Measurements from ENCODE around the gene ZDHHC19. TPM values are rescaled to one million over a fixed set of nuclear protein-coding genes. Genes with fewer than 3 reads are reported as not detected.
A peak's percentile ranks its signal among the peaks of the same experiment; 100 is the strongest.
"Not testable (repeated sequence)": the region's sequence is repeated elsewhere in the genome, so short reads cannot be mapped to it uniquely, and the experiment has no call there.

Gene ZDHHC19
- total RNA-seq, 2 experiments from 2014 or later: not detected

DNA sequence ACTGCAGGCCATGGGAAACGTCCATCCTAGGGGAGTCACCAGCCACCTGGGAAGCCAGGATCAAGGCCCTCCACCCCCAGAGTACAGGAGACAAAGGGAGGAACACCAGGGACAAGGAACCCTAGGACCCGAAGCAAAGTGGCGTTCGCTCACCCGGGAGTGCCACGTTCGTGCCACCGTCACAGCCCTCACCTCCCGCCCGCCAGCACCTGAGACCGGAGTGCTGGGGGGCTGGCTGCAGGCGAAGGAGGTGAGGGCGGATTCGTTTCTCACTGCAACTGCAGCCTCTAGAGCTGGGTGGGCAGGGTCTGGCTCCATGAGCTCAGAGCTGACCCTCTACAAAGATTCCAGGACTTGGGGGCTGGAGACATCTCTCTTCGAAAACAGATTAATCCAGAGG lies 26.3 kb downstream of the ZDHHC19 start:
- ATAC-seq (no peak), DNase-seq (no peak)
- Mint-ChIP-seq H3K36me3 (ENCODE audit: low read depth) (no peaks in the 10 kb centered on the region), H3K4me3 (no peak overlapping the region), H3K27me3 (no peaks in the 10 kb centered on the region), H3K4me1 (ENCODE audit: low read depth) (peaks cover 49% of the 10 kb centered on the region), H3K27ac (no peak overlapping the region), H3K9me3 (no peaks in the 10 kb centered on the region)
- CTCF ChIA-PET: interaction anchor here (1.0 to 17.6 kb wide), 3 partner anchors 12 to 110 kb away, joined by 3 to 296 read pairs (median 7); no protein-coding TSS in a partner anchor
- intact Hi-C loops (cut with micrococcal nuclease): loop anchor here (5.0 kb wide), 1 partner anchor 103 kb away; the partner anchor contains the start of gene TFRC
- POLR2A ChIA-PET: interaction anchor here (1.1 to 1.9 kb wide), 2 partner anchors 82 to 104 kb away, joined by 4 to 5 read pairs; no protein-coding TSS in a partner anchor
- TF ChIP-seq, protein P1, sequence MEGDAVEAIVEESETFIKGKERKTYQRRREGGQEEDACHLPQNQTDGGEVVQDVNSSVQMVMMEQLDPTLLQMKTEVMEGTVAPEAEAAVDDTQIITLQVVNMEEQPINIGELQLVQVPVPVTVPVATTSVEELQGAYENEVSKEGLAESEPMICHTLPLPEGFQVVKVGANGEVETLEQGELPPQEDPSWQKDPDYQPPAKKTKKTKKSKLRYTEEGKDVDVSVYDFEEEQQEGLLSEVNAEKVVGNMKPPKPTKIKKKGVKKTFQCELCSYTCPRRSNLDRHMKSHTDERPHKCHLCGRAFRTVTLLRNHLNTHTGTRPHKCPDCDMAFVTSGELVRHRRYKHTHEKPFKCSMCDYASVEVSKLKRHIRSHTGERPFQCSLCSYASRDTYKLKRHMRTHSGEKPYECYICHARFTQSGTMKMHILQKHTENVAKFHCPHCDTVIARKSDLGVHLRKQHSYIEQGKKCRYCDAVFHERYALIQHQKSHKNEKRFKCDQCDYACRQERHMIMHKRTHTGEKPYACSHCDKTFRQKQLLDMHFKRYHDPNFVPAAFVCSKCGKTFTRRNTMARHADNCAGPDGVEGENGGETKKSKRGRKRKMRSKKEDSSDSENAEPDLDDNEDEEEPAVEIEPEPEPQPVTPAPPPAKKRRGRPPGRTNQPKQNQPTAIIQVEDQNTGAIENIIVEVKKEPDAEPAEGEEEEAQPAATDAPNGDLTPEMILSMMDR (IDR thresholded peaks at IDR 0.05): no peak

DNA sequence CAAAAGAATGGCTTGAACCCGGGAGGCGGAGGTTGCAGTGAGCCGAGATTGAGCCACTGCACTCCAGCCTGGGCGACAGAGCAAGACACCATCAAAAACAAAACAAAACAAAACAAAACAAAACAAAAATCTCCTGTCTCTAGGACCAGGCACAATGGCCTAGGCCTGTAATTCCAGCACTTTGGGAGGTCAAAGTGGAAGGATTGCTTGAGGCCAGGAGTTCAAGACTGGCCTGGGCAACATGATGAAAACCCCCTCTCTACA lies 27.1 kb downstream of the ZDHHC19 start:
- POLR2A ChIA-PET: interaction anchor here (0.9 to 1.9 kb wide), 2 partner anchors 8 to 103 kb away, joined by 3 to 5 read pairs; no protein-coding TSS in a partner anchor
- intact Hi-C loops (cut with micrococcal nuclease): loop anchor here (5.0 kb wide), 1 partner anchor 102 kb away; the partner anchor contains the start of gene TFRC
- H3K4me1 Mint-ChIP-seq (ENCODE audit: low read depth): peaks cover 56% of the 10 kb centered on the region
- H3K4me3 Mint-ChIP-seq; H3K27ac Mint-ChIP-seq; H3K9me3 Mint-ChIP-seq; H3K27me3 Mint-ChIP-seq; ATAC-seq; DNase-seq; H3K36me3 Mint-ChIP-seq (ENCODE audit: low read depth): not testable (repeated sequence)
- CTCF ChIA-PET: interaction anchor here (1.0 to 17.6 kb wide), 3 partner anchors 13 to 109 kb away, joined by 3 to 296 read pairs (median 7); no protein-coding TSS in a partner anchor

DNA sequence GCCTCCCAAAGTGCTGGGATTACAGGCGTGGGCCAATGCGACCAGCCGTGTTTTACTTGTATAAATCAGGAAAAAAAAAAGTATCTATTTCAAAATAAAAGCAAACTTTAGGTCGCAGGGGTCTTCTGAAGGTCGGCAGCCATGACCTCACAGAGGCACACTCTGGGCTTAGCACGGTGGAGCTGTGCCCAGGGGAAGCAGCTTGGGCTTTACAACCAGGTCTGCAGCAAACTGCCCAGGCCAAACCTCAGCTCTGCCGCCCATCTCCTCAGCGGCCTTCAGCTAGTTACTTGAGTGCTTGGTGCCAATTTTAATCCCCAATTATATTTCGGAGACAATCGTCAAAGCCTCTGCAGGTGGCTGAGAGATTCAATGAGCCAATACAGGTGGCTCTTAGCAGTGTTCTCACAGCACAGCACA lies 30.1 kb downstream of the ZDHHC19 start:
- Mint-ChIP-seq H3K4me3 (no peak overlapping the region), H3K27me3 (no peaks in the 10 kb centered on the region), H3K27ac (peak overlapping the region; percentile 100), H3K4me1 (ENCODE audit: low read depth) (peaks cover 52% of the 10 kb centered on the region), H3K36me3 (ENCODE audit: low read depth) (peaks cover 1% of the 10 kb centered on the region), H3K9me3 (peaks cover 1% of the 10 kb centered on the region)
- intact Hi-C loops (cut with micrococcal nuclease): loop anchor here (5.0 kb wide), 1 partner anchor 99 kb away; the partner anchor contains the start of gene TFRC
- ATAC-seq (no peak), DNase-seq (peak; percentile 25)
- POLR2A ChIA-PET: interaction anchor here (0.7 to 3.2 kb wide), 6 partner anchors 9 to 102 kb away, joined by 3 to 14 read pairs (median 7); no protein-coding TSS in a partner anchor
- CTCF ChIA-PET: interaction anchor here (1.5 to 3.2 kb wide), 4 partner anchors 11 to 108 kb away, joined by 4 to 32 read pairs (median 12); no protein-coding TSS in a partner anchor
- TF ChIP-seq, protein P1 (IDR thresholded peaks at IDR 0.05): no peak

DNA sequence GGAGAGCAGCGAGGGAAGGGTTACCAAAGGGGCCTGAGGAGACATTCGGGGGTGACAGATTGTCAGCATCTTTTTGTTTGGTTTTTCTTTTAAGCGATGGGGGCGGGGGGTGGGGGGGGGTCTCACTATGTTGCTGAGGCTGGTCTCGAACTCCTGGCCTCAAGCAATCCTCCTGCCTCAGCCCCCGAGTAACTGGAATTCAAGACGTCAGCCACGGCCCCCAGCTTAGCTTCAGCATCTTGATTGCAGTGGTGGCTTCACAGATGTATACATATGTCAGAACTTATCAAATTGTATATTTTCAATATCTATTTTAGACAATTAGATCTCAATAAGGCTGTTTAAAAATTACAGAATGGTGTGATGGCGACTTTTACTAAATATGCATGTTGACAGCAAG lies 30.9 kb downstream of the ZDHHC19 start:
- TF ChIP-seq, protein P1 (IDR thresholded peaks at IDR 0.05): no peak
- ChIA-PET POLR2A (interaction anchor here (1.3 to 3.2 kb wide), 5 partner anchors 9 to 102 kb away, joined by 4 to 14 read pairs (median 7); no protein-coding TSS in a partner anchor), CTCF (interaction anchor here (1.0 to 3.2 kb wide), 9 partner anchors 10 to 142 kb away, joined by 3 to 32 read pairs (median 5); no protein-coding TSS in a partner anchor)
- intact Hi-C loops (cut with micrococcal nuclease): loop anchor here (5.0 kb wide), 1 partner anchor 98 kb away; the partner anchor contains the start of gene TFRC
- DNase-seq: no peak
- H3K27me3 Mint-ChIP-seq: no peaks in the 10 kb centered on the region
- H3K4me3 Mint-ChIP-seq: peak overlapping the region; percentile 61
- peaks cover 1% of the 10 kb centered on the region for H3K9me3 Mint-ChIP-seq
- no peak for ATAC-seq
- peaks cover 52% of the 10 kb centered on the region for H3K4me1 Mint-ChIP-seq (ENCODE audit: low read depth)
- peak overlapping the region; percentile 100 for H3K27ac Mint-ChIP-seq
- H3K36me3 Mint-ChIP-seq (ENCODE audit: low read depth): peaks cover 1% of the 10 kb centered on the region

DNA sequence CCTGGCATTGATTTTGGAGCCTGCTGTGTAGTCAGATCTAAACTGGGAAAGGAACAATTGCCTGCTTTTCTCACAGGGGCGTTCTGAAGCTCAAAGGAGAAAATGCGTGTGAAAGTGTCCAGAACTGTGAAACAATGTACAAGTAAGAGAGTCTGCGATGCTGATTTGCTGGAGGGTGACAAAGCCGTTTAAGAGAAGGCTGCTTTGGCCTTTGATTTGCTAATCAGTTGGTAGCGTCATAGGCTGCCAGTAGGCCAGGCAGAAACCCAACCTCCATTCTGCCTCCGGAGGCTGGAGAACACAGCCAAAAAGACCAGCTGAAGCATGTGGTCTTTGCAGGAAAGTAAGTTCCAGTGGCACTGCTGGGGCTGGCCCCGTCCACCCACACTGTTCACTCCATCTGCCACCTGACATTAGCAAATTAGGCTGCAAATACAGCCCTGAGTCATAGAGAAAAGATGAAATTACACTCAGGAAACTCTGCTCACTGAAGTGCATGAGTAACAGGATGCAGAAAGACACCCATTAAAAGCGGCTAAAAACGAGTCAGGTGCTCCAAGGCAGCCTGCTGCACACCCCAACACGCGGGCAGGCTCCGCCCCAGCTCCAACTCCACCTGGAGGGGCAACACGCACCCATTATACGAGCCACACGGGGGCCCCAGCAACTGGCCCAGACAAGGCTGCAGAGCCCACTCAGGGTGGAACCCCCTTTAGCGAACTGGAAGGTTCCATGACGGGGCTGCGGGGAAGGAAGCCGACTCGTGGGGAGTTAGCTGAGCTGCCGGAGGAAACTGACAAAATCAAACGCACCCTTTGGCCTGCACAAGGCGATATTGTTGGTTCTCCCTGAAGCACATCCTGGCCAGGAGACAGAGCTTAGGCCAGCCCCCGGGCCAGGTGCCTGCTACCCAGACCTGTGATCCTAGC lies 31.6 kb downstream of the ZDHHC19 start:
- peak; percentile 85 for ATAC-seq
- H3K36me3 Mint-ChIP-seq (ENCODE audit: low read depth): peaks cover 1% of the 10 kb centered on the region
- no peaks in the 10 kb centered on the region for H3K27me3 Mint-ChIP-seq
- H3K4me1 Mint-ChIP-seq (ENCODE audit: low read depth): peaks cover 52% of the 10 kb centered on the region
- ChIA-PET POLR2A (interaction anchor here (1.0 to 3.2 kb wide), 9 partner anchors 8 to 106 kb away, joined by 3 to 14 read pairs (median 7); partner anchors contain the start of gene TFRC), CTCF (interaction anchor here (0.7 to 3.2 kb wide), 10 partner anchors 10 to 636 kb away, joined by 3 to 32 read pairs (median 5); no protein-coding TSS in a partner anchor)
- TF ChIP-seq, protein P1 (IDR thresholded peaks at IDR 0.05): no peak
- peaks cover 1% of the 10 kb centered on the region for H3K9me3 Mint-ChIP-seq
- peak overlapping the region; percentile 61 for H3K4me3 Mint-ChIP-seq
- peak; percentile 98 for DNase-seq
- H3K27ac Mint-ChIP-seq: peak overlapping the region; percentile 100
- intact Hi-C loops (cut with micrococcal nuclease): loop anchor here (5.0 kb wide), 1 partner anchor 97 kb away; the partner anchor contains the start of gene TFRC

All from activated CD8-positive, alpha-beta T cell treated with anti-CD3 and anti-CD28 coated beads for 36 hours (primary cell).